ENCODE measurements around the gene OR5M10.

The OR5M10 gene

DNA sequence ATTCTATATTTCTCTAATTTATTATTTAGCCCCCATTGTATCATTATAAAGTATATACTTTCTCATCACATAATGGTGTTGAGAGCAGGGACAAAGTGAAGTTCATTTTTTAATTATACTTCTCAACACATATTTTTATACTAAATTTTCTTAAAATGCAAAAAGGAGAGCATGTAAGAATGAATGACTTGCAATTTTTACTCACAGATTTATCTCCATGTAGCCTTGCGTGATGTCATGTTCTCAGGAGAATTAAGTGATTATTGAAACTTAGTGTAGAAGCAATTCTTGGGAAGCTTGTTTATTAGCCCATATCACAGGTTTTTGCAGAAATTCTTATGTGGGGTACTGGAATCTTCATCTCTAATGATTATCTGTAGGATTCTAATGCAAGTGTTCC is 33.8 kb downstream of the OR5M10 start:
- H3K9ac ChIP-seq (ENCODE audit: insufficient read length, low read depth): no peak overlapping the region
- H3K36me3 ChIP-seq (ENCODE audit: insufficient read depth, insufficient read length, low read length): no peaks in the 10 kb centered on the region
- no peaks in the 10 kb centered on the region for H3K27me3 ChIP-seq (ENCODE audit: insufficient read depth, insufficient read length)
- TF ChIP-seq SUZ12 (IDR thresholded peaks at IDR 0.05; ENCODE audit: extremely low read depth, insufficient read depth, insufficient read length): no peak
- no peak for TF ChIP-seq ZNF274 (IDR thresholded peaks at IDR 0.05; ENCODE audit: low read depth, low read length)
- no peak for TF ChIP-seq YY1 (IDR thresholded peaks at IDR 0.05; ENCODE audit: insufficient read depth, insufficient read length)
- no peaks in the 10 kb centered on the region for H3K4me1 ChIP-seq (ENCODE audit: insufficient read depth, insufficient read length)
- H3K4me3 ChIP-seq (ENCODE audit: insufficient read length, low read depth): no peak overlapping the region
- DNase-seq (ENCODE audit: low read depth, low spot score): no peak
- H3K9me3 ChIP-seq (ENCODE audit: insufficient read depth, low read length): no peaks in the 10 kb centered on the region

DNA sequence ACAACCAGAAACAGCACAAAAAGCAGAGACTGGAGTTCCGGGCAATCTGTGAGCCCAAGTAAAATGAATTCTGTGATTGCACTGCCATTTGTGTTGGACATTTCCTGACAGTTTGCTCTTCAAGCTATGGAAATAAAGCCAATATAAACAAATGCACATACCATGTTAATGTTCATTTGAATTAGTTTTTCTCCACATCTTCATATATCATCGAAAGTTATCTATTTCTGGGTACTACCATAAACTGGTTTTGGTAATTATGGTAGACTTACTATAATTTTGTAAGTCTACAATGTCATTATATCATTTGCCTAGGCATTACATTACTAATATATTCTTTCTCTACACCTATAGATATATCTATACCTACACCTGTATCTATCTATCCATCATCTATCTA is 34.4 kb downstream of the OR5M10 start, which contains the start of gene OR5M11:
Gene OR5M11 (minus strand): TSS at position 101 of the 400 bp plus-strand sequence. CDS start 0 bp downstream, at position 101.
- no peak for DNase-seq (ENCODE audit: low read depth, low spot score)
- Histone ChIP-seq H3K27me3 (ENCODE audit: insufficient read depth, insufficient read length) (no peaks in the 10 kb centered on the region), H3K36me3 (ENCODE audit: insufficient read depth, insufficient read length, low read length) (no peaks in the 10 kb centered on the region), H3K9ac (ENCODE audit: insufficient read length, low read depth) (no peak within 1 kb of the TSS), H3K4me1 (ENCODE audit: insufficient read depth, insufficient read length) (no peaks in the 10 kb centered on the region), H3K9me3 (ENCODE audit: insufficient read depth, low read length) (no peaks in the 10 kb centered on the region), H3K4me3 (ENCODE audit: insufficient read length, low read depth) (no peak within 1 kb of the TSS)
- TF ChIP-seq SUZ12 (IDR thresholded peaks at IDR 0.05; ENCODE audit: extremely low read depth, insufficient read depth, insufficient read length): no peak

DNA sequence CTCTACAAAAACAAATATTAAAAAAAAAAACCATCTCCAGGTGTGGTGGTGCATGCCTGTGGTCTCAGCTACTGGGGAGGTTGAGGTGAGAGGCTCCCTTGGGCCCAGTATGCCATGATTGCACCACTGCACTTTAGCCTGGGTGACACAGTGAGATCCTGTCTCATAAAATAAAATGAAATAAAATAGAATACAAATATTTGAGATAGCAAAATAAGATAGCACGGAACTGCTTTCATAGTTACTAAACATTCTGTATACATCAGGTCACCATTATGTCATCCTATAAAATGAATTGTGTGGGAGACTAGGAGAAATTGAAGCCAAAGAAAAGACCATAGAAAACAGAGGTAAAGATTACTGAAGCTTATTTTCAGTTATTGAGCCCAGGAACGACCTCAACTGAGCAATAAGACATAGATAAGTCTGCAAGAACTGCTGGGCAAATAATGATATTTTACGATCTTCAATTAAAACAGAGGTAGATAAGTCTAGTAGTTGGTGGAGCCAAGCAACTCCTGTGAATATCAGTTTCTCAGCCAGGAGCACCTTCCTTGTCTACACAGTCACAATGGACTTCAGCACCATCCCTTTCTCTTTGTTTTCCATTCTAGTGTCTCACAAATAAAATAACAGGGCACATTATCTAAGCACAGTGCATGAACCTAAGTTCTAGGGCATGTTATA is 44.3 kb downstream of the OR5M10 start:
- no peak for DNase-seq (ENCODE audit: low read depth, low spot score)

DNA sequence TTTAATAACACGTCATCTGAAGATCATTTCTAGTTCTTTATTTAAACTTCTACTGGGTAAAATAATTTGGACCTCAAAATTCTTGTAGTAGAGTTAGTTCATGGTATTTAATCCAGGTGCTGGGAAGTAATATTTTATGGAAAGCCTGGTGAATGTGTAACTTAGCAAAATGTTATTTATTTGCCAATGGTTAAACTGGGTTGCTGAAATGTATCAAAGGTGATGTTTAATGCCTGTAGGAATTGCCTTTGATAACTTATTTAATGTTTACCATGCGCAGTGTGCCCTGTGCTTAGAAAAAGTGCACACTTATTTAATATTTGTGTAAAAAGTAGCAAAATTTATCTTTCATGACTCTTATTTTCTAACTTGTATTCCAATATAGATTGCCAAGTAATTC is 45.7 kb downstream of the OR5M10 start:
- no peak for DNase-seq (ENCODE audit: low read depth, low spot score)

More for the DNA sequence above, 44.3 kb downstream of the OR5M10 start:
- Histone ChIP-seq H3K27me3 (ENCODE audit: insufficient read depth, insufficient read length) (no peaks in the 10 kb centered on the region), H3K9ac (ENCODE audit: insufficient read length, low read depth) (no peak overlapping the region), H3K4me3 (ENCODE audit: insufficient read length, low read depth) (no peak overlapping the region), H3K4me1 (ENCODE audit: insufficient read depth, insufficient read length) (no peaks in the 10 kb centered on the region), H3K36me3 (ENCODE audit: insufficient read depth, insufficient read length, low read length) (no peaks in the 10 kb centered on the region), H3K9me3 (ENCODE audit: insufficient read depth, low read length) (no peaks in the 10 kb centered on the region)
- TF ChIP-seq YY1 (IDR thresholded peaks at IDR 0.05; ENCODE audit: insufficient read depth, insufficient read length) (no peak), SUZ12 (IDR thresholded peaks at IDR 0.05; ENCODE audit: extremely low read depth, insufficient read depth, insufficient read length) (no peak), ZNF274 (IDR thresholded peaks at IDR 0.05; ENCODE audit: low read depth, low read length) (no peak)

More for the DNA sequence above, 45.7 kb downstream of the OR5M10 start:
- no peak overlapping the region for H3K9ac ChIP-seq (ENCODE audit: insufficient read length, low read depth)
- H3K27me3 ChIP-seq (ENCODE audit: insufficient read depth, insufficient read length): no peaks in the 10 kb centered on the region
- no peaks in the 10 kb centered on the region for H3K9me3 ChIP-seq (ENCODE audit: insufficient read depth, low read length)
- TF ChIP-seq ZNF274 (IDR thresholded peaks at IDR 0.05; ENCODE audit: low read depth, low read length) (no peak), SUZ12 (IDR thresholded peaks at IDR 0.05; ENCODE audit: extremely low read depth, insufficient read depth, insufficient read length) (no peak), YY1 (IDR thresholded peaks at IDR 0.05; ENCODE audit: insufficient read depth, insufficient read length) (no peak)
- H3K4me1 ChIP-seq (ENCODE audit: insufficient read depth, insufficient read length): no peaks in the 10 kb centered on the region
- H3K4me3 ChIP-seq (ENCODE audit: insufficient read length, low read depth): no peak overlapping the region
- H3K36me3 ChIP-seq (ENCODE audit: insufficient read depth, insufficient read length, low read length): no peaks in the 10 kb centered on the region
